ENCODE results near the gene CCDC148. TPM values are rescaled to one million over a fixed set of nuclear protein-coding genes. Genes with fewer than 3 reads are reported as not detected.
"Not testable (repeated sequence)": the region's sequence is repeated elsewhere in the genome, so short reads cannot be mapped to it uniquely, and the experiment has no call there.

CCDC148 gene
- total RNA-seq, 2 experiments from 2014 or later = not detected

GRCh38 chr2:158232476-158232875, 224.1 kb downstream of the CCDC148 start:
- ChIA-PET POLR2A (no interaction called here), CTCF (no interaction called here)
- Mint-ChIP-seq H3K27me3 (peaks cover 2% of the 10 kb centered on the region), H3K27ac (no peak overlapping the region), H3K36me3 (ENCODE audit: low read depth) (no peaks in the 10 kb centered on the region), H3K4me1 (ENCODE audit: low read depth) (no peaks in the 10 kb centered on the region), H3K4me3 (no peak overlapping the region), H3K9me3 (no peaks in the 10 kb centered on the region)
- intact Hi-C loops (cut with micrococcal nuclease) = no loop called here
- TF ChIP-seq, protein P1, sequence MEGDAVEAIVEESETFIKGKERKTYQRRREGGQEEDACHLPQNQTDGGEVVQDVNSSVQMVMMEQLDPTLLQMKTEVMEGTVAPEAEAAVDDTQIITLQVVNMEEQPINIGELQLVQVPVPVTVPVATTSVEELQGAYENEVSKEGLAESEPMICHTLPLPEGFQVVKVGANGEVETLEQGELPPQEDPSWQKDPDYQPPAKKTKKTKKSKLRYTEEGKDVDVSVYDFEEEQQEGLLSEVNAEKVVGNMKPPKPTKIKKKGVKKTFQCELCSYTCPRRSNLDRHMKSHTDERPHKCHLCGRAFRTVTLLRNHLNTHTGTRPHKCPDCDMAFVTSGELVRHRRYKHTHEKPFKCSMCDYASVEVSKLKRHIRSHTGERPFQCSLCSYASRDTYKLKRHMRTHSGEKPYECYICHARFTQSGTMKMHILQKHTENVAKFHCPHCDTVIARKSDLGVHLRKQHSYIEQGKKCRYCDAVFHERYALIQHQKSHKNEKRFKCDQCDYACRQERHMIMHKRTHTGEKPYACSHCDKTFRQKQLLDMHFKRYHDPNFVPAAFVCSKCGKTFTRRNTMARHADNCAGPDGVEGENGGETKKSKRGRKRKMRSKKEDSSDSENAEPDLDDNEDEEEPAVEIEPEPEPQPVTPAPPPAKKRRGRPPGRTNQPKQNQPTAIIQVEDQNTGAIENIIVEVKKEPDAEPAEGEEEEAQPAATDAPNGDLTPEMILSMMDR (IDR thresholded peaks at IDR 0.05) = no peak
- DNase-seq = no peak
- ATAC-seq = no peak

GRCh38 chr2:158228943-158229508, 227.5 kb downstream of the CCDC148 start:
- intact Hi-C loops (cut with micrococcal nuclease) = no loop called here
- Mint-ChIP-seq H3K36me3 (ENCODE audit: low read depth) (no peaks in the 10 kb centered on the region), H3K4me1 (ENCODE audit: low read depth) (no peaks in the 10 kb centered on the region), H3K4me3 (no peak overlapping the region), H3K9me3 (no peaks in the 10 kb centered on the region), H3K27ac (no peak overlapping the region), H3K27me3 (peaks cover 4% of the 10 kb centered on the region)
- DNase-seq (no peak), ATAC-seq (no peak)
- TF ChIP-seq, protein P1 (IDR thresholded peaks at IDR 0.05) = no peak
- ChIA-PET POLR2A (no interaction called here), CTCF (no interaction called here)

DNA sequence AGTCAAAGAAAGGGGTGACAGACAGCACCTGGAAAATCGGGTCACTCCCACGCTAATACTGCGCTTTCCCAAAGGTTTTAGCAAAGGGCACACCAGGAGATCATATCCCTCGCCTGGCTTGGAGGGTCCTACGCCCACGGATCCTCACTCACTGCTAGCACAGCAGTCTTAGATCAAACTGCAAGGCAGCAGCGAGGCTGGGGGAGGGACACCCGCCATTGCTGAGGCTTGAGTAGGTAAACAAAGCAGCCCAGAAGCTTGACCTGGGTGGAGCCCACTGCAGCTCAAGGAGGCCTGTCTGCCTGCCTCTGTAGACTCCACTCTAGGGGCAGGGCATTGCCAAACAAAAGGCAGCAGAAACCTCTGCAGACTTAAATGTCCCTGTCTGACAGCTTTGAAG, 233.5 kb downstream of the CCDC148 start:
- H3K4me3 Mint-ChIP-seq; CTCF ChIA-PET; H3K36me3 Mint-ChIP-seq (ENCODE audit: low read depth); H3K4me1 Mint-ChIP-seq (ENCODE audit: low read depth); POLR2A ChIA-PET; ATAC-seq; DNase-seq; intact Hi-C loops (cut with micrococcal nuclease); H3K27ac Mint-ChIP-seq; H3K9me3 Mint-ChIP-seq: not testable (repeated sequence)
- H3K27me3 Mint-ChIP-seq = peaks cover 17% of the 10 kb centered on the region

GRCh38 chr2:158221063-158222020, 235.2 kb downstream of the CCDC148 start:
- ATAC-seq = no peak
- no peak for DNase-seq
- no peak overlapping the region for H3K27ac Mint-ChIP-seq
- TF ChIP-seq, protein P1 (IDR thresholded peaks at IDR 0.05) = no peak
- intact Hi-C loops (cut with micrococcal nuclease) = no loop called here
- H3K4me3 Mint-ChIP-seq = no peak overlapping the region
- no peaks in the 10 kb centered on the region for H3K9me3 Mint-ChIP-seq
- H3K4me1 Mint-ChIP-seq (ENCODE audit: low read depth) = no peaks in the 10 kb centered on the region
- no peaks in the 10 kb centered on the region for H3K36me3 Mint-ChIP-seq (ENCODE audit: low read depth)
- ChIA-PET CTCF (no interaction called here), POLR2A (interaction anchor here (1.0 kb wide), 1 partner anchor 8 kb away, joined by 3 read pairs; no protein-coding TSS in a partner anchor)
- peaks cover 17% of the 10 kb centered on the region for H3K27me3 Mint-ChIP-seq

GRCh38 chr2:158217593-158217992, 239.0 kb downstream of the CCDC148 start:
- intact Hi-C loops (cut with micrococcal nuclease) = no loop called here
- POLR2A ChIA-PET = no interaction called here
- DNase-seq (no peak), ATAC-seq (no peak)
- TF ChIP-seq, protein P1 (IDR thresholded peaks at IDR 0.05) = no peak
- Mint-ChIP-seq H3K27ac (no peak overlapping the region), H3K36me3 (ENCODE audit: low read depth) (no peaks in the 10 kb centered on the region), H3K4me1 (ENCODE audit: low read depth) (peaks cover 7% of the 10 kb centered on the region), H3K4me3 (no peak overlapping the region), H3K9me3 (no peaks in the 10 kb centered on the region), H3K27me3 (peaks cover 14% of the 10 kb centered on the region)
- CTCF ChIA-PET = no interaction called here

All from activated CD8-positive, alpha-beta T cell treated with anti-CD3 and anti-CD28 coated beads for 36 hours (primary cell).